Liver (tissue), 9 donors: ENCODE results near the gene KRTAP10-8. TPM values are rescaled to one million over a fixed set of nuclear protein-coding genes. Genes with fewer than 3 reads are reported as not detected.

Experiments used
- DNase-seq: peaks from one replicate; pipeline ENCODE4 v3.0.0-alpha.2; 2017; ENCODE audit warnings: low spot score
- H3K27ac ChIP-seq, 2 donors: one replicate each; pipeline ENCODE4 v1.7.0; 2013; ENCODE audit warnings: inconsistent platforms in 2 of 2, low read length in 2 of 2, control low read depth in 1 of 2, low read depth in 1 of 2, mild to moderate bottlenecking in 1 of 2
- H3K27me3 ChIP-seq, 4 donors: one replicate each; pipeline versions ENCODE4 v1.6.1 to v1.7.0; 2013; ENCODE audit warnings: low read length in 3 of 4, inconsistent platforms in 1 of 4, mild to moderate bottlenecking in 1 of 4, moderate library complexity in 1 of 4; ENCODE audit not compliant: control insufficient read depth in 4 of 4, insufficient read depth in 4 of 4
- H3K36me3 ChIP-seq, 4 donors: one replicate each; pipeline versions ENCODE4 v1.6.1 to v1.7.0; 2013; ENCODE audit warnings: low read length in 3 of 4, mild to moderate bottlenecking in 3 of 4, low read depth in 1 of 4, moderate library complexity in 1 of 4; ENCODE audit not compliant: control insufficient read depth in 4 of 4, insufficient read depth in 3 of 4
- H3K4me1 ChIP-seq, 4 donors: one replicate each; pipeline versions ENCODE4 v1.6.1 to v1.7.0; 2013; ENCODE audit warnings: low read length in 3 of 4, mild to moderate bottlenecking in 3 of 4, moderate library complexity in 1 of 4; ENCODE audit not compliant: control insufficient read depth in 4 of 4, insufficient read depth in 4 of 4
- H3K4me3 ChIP-seq, 3 donors: one replicate each; pipeline versions ENCODE4 v1.6.1 to v1.7.0; 2013; ENCODE audit warnings: low read length in 3 of 3, control low read depth in 1 of 3, low read depth in 1 of 3, mild to moderate bottlenecking in 1 of 3
- H3K9ac ChIP-seq, 2 donors: one replicate each; pipeline ENCODE4 v1.7.0; 2013; ENCODE audit warnings: low read length in 2 of 2, mild to moderate bottlenecking in 2 of 2, moderate library complexity in 2 of 2, control low read depth in 1 of 2, low read depth in 1 of 2
- H3K9me3 ChIP-seq, 4 donors: one replicate each; pipeline versions ENCODE4 v1.6.1 to v1.7.0; 2013; ENCODE audit warnings: low read length in 3 of 4; ENCODE audit not compliant: control insufficient read depth in 4 of 4
- ATF3 ChIP-seq: IDR thresholded peaks from 2 replicates; pipeline ENCODE4 v1.6.1; 2016; ENCODE audit warnings: antibody characterized with exemption
- CTCF ChIP-seq: fragments of 150-350 bp; IDR thresholded peaks from 2 replicates; pipeline ENCODE4 v1.5.1; 2017; ENCODE audit warnings: improper control_type of control experiment, low read depth, low read length; ENCODE audit not compliant: missing input control
- EGR1 ChIP-seq, 2 donors: IDR thresholded peaks; 2 replicates each; pipeline ENCODE4 v1.6.1; 2016 to 2018; ENCODE audit warnings: antibody characterized with exemption in 2 of 2, low read depth in 2 of 2
- FOXA1 ChIP-seq: IDR thresholded peaks from 2 replicates; pipeline ENCODE4 v1.6.1; 2016; ENCODE audit warnings: antibody characterized with exemption
- FOXA2 ChIP-seq: IDR thresholded peaks from 2 replicates; pipeline ENCODE4 v1.6.1; 2016; ENCODE audit warnings: antibody characterized with exemption
- GABPA ChIP-seq, 2 donors: IDR thresholded peaks in 1 of 2; conservative IDR thresholded peaks in 1 of 2; 2 replicates each; pipeline ENCODE4 v1.6.1; 2016; ENCODE audit warnings: antibody characterized with exemption in 2 of 2, mild to moderate bottlenecking in 1 of 2, moderate library complexity in 1 of 2
- HNF4A ChIP-seq, 2 donors: conservative IDR thresholded peaks; 2 replicates each; pipeline ENCODE4 v1.6.1; 2016; ENCODE audit warnings: antibody characterized with exemption in 2 of 2, mild to moderate bottlenecking in 2 of 2
- HNF4G ChIP-seq: IDR thresholded peaks from 2 replicates; pipeline ENCODE4 v1.6.1; 2016; ENCODE audit warnings: antibody characterized with exemption
- JUND ChIP-seq, 2 donors: IDR thresholded peaks; 2 replicates each; pipeline ENCODE4 v1.6.1; 2016; ENCODE audit warnings: antibody characterized with exemption in 2 of 2
- MAX ChIP-seq: IDR thresholded peaks from 2 replicates; pipeline ENCODE4 v1.6.1; 2016; ENCODE audit warnings: antibody characterized with exemption
- NR2F2 ChIP-seq: IDR thresholded peaks from 2 replicates; pipeline ENCODE4 v1.6.1; 2016; ENCODE audit warnings: antibody characterized with exemption
- RAD21 ChIP-seq, 2 donors: IDR thresholded peaks; 2 replicates each; pipeline ENCODE4 v1.6.1; 2016; ENCODE audit warnings: antibody characterized with exemption in 2 of 2, mild to moderate bottlenecking in 2 of 2
- REST ChIP-seq: IDR thresholded peaks from 2 replicates; pipeline ENCODE4 v1.6.1; 2016; ENCODE audit warnings: antibody characterized with exemption, mild to moderate bottlenecking
- RXRA ChIP-seq, 2 donors: IDR thresholded peaks; 2 replicates each; pipeline ENCODE4 v1.6.1; 2017 to 2018; ENCODE audit warnings: antibody characterized with exemption in 2 of 2, mild to moderate bottlenecking in 1 of 2
- SP1 ChIP-seq: IDR thresholded peaks from 2 replicates; pipeline ENCODE4 v1.6.1; 2018; ENCODE audit warnings: antibody characterized with exemption, mild to moderate bottlenecking
- TAF1 ChIP-seq: conservative IDR thresholded peaks from 2 replicates; pipeline ENCODE4 v1.6.1; 2016; ENCODE audit warnings: antibody characterized with exemption, mild to moderate bottlenecking
- YY1 ChIP-seq: IDR thresholded peaks from 2 replicates; pipeline ENCODE4 v1.6.1; 2016; ENCODE audit warnings: antibody characterized with exemption, mild to moderate bottlenecking
- ZBTB33 ChIP-seq: IDR thresholded peaks from 2 replicates; pipeline ENCODE4 v1.6.1; 2016; ENCODE audit warnings: antibody characterized with exemption
- WGBS: extraction: QIAGEN DNeasy Blood & Tissue Kit; methylation state at CpG from one replicate; pipeline ENCODE4 v1.1.7; 2013; 5-methylcytosine and 5-hydroxymethylcytosine counted together
- polyA plus RNA-seq, 2 donors: library from polyadenylated mRNA; stranded (reverse) in 1 of 2; unstranded in 1 of 2; fragments of 200-250 nt in 1 of 2; fragments of >200 nt in 1 of 2; fragmentation: Nextera tagmentation in 1 of 2; extraction: Ambion mirVana in 1 of 2; gene quantifications; one replicate each; pipeline versions ENCODE4 v1.2.1 to v1.2.3, GENCODE V29; 2013 to 2015
- total RNA-seq, 2 donors: library from RNA; depleted of rRNA; stranded (reverse); fragments of >200 nt; gene quantifications; one replicate each; pipeline ENCODE4 v1.2.3, GENCODE V29; 2014
- donor health status: healthy.
- donor health status: healthy.
- donor health status: healthy.
- donor health status: healthy.
- donor health status: healthy.

KRTAP10-8 gene
- total and polyA plus RNA-seq, 4 donors: not detected

GRCh38 chr21:44626262-44626661, 14.4 kb downstream of the KRTAP10-8 start:
- DNase-seq: no peak
- Histone ChIP-seq H3K36me3 (no peaks in the 10 kb centered on the region), H3K27ac (no peak overlapping the region), H3K4me1 (no peaks in the 10 kb centered on the region), H3K27me3 (no peaks in the 10 kb centered on the region), H3K9ac (no peak overlapping the region), H3K9me3 (peaks cover 1 to 12% (median 3%) of the 10 kb centered on the region in 4 donors), H3K4me3 (no peak overlapping the region)
- no peak for TF ChIP-seq HNF4A (conservative IDR thresholded peaks at IDR 0.05)
- TF ChIP-seq EGR1 (IDR thresholded peaks at IDR 0.05; ENCODE audit: low read depth in 2 of 2): no peak
- no peak for TF ChIP-seq FOXA1
- TF ChIP-seq RAD21 (IDR thresholded peaks at IDR 0.05): no peak
- no peak for TF ChIP-seq JUND (IDR thresholded peaks at IDR 0.05)
- TF ChIP-seq FOXA2: no peak
- TF ChIP-seq HNF4G: no peak
- TF ChIP-seq NR2F2: no peak
- no peak for TF ChIP-seq ZBTB33
- no peak for TF ChIP-seq REST
- TF ChIP-seq TAF1: no peak
- no peak for TF ChIP-seq YY1
- TF ChIP-seq RXRA (IDR thresholded peaks at IDR 0.05): no peak
- TF ChIP-seq GABPA (IDR thresholded peaks at IDR 0.05 in 1 of 2, conservative IDR thresholded peaks at IDR 0.05 in 1 of 2): no peak
- TF ChIP-seq ATF3: no peak
- no peak for TF ChIP-seq MAX
- no peak for TF ChIP-seq CTCF
- WGBS: 75% methylated on average over 10 of the region's 10 CpGs

GRCh38 chr21:44626673-44627143, 14.8 kb downstream of the KRTAP10-8 start, which contains the start of gene KRTAP10-9:
Gene KRTAP10-9 (plus strand): TSS chr21:44627093. CDS start chr21:44627172, 79 bp downstream.
- Histone ChIP-seq H3K36me3 (no peaks in the 10 kb centered on the region), H3K9me3 (peaks cover 2 to 12% (median 4%) of the 10 kb centered on the region in 4 donors), H3K4me1 (no peaks in the 10 kb centered on the region), H3K27me3 (no peaks in the 10 kb centered on the region), H3K27ac (no peak within 1 kb of the TSS), H3K9ac (no peak within 1 kb of the TSS), H3K4me3 (no peak within 1 kb of the TSS)
- WGBS: 60% methylated on average over 7 of the region's 7 CpGs
- no peak for DNase-seq
- TF ChIP-seq JUND (IDR thresholded peaks at IDR 0.05) (no peak), NR2F2 (no peak), GABPA (IDR thresholded peaks at IDR 0.05 in 1 of 2, conservative IDR thresholded peaks at IDR 0.05 in 1 of 2) (no peak), EGR1 (IDR thresholded peaks at IDR 0.05; ENCODE audit: low read depth in 2 of 2) (no peak), HNF4G (no peak), SP1 (no peak), FOXA2 (no peak), RXRA (IDR thresholded peaks at IDR 0.05) (no peak), CTCF (no peak), ATF3 (no peak), RAD21 (IDR thresholded peaks at IDR 0.05) (no peak), YY1 (no peak), FOXA1 (no peak), ZBTB33 (no peak), TAF1 (no peak)
